Heart left ventricle (tissue), 16 donors: Measurements from ENCODE around the gene WWTR1. TPM values are rescaled to one million over a fixed set of nuclear protein-coding genes. Genes with fewer than 3 reads are reported as not detected.

Source experiments
- ATAC-seq, 4 donors: fragments of 200-7000 bp; cut with Tn5 transposase; one replicate each; pipeline ENCODE4 v1.9.1; 2020 to 2022; ENCODE audit warnings: moderate library complexity in 4 of 4, mild to moderate bottlenecking in 3 of 4, moderate number of reproducible peaks in 1 of 4
- DNase-seq, 5 donors: peaks; one replicate each; pipeline ENCODE4 v3.0.0-alpha.2; 2020
- H3K27ac ChIP-seq, 12 donors: fragments of 200-600 bp; sonication (generic) in 4 of 12; one replicate each; pipeline versions ENCODE4 v1.5.0 to v1.8.0; 2016 to 2022; ENCODE audit warnings: mild to moderate bottlenecking in 2 of 12
- H3K27me3 ChIP-seq, 9 donors: fragments of 200-600 bp; sonication (generic) in 2 of 9; one replicate each; pipeline versions ENCODE4 v1.5.1 to v1.8.0; 2016 to 2022; ENCODE audit warnings: mild to moderate bottlenecking in 3 of 9
- H3K36me3 ChIP-seq, 9 donors: fragments of 200-600 bp; sonication (generic) in 2 of 9; one replicate each; pipeline versions ENCODE4 v1.5.0 to v1.8.0; 2018 to 2022; ENCODE audit warnings: mild to moderate bottlenecking in 2 of 9
- H3K4me1 ChIP-seq, 12 donors: fragments of 200-600 bp; sonication (generic) in 4 of 12; one replicate each; pipeline versions ENCODE4 v1.5.0 to v1.8.0; 2016 to 2022; ENCODE audit warnings: mild to moderate bottlenecking in 3 of 12
- H3K4me3 ChIP-seq, 12 donors: fragments of 200-600 bp; sonication (generic) in 4 of 12; one replicate each; pipeline versions ENCODE4 v1.5.0 to v1.8.0; 2017 to 2022; ENCODE audit warnings: mild to moderate bottlenecking in 9 of 12, moderate library complexity in 4 of 12
- H3K9me3 ChIP-seq, 12 donors: fragments of 200-600 bp; sonication (generic) in 4 of 12; one replicate each; pipeline versions ENCODE4 v1.5.0 to v1.8.0; 2016 to 2022; ENCODE audit warnings: mild to moderate bottlenecking in 1 of 12
- CTCF ChIP-seq, 12 donors: fragments of 200-600 bp; sonication (generic) in 4 of 12; IDR thresholded peaks; one replicate each; pipeline versions ENCODE4 v1.5.0 to v1.8.0; 2018 to 2022; ENCODE audit warnings: antibody characterized with exemption in 12 of 12, mild to moderate bottlenecking in 5 of 12
- POLR2A ChIP-seq, 2 donors: fragments of 450-650 bp; IDR thresholded peaks; one replicate each; pipeline ENCODE4 v1.6.1; 2017; ENCODE audit warnings: antibody characterized with exemption in 2 of 2, mild to moderate bottlenecking in 2 of 2, moderate library complexity in 2 of 2
- WGBS, 4 donors: extraction: QIAGEN DNeasy Blood & Tissue Kit in 2 of 4; methylation state at CpG; one replicate each; pipeline versions ENCODE4 v1.1.5 to v1.1.7; 2013 to 2018; 5-methylcytosine and 5-hydroxymethylcytosine counted together
- intact Hi-C, 10 donors: fragments of 100-400 bp; cut with DNase I; formaldehyde crosslinking; loops; one replicate each; pipeline versions ENCODE4 v1.11.1 to v1.14.2; 2022
- polyA plus RNA-seq, 2 donors: library from polyadenylated mRNA; stranded (reverse); fragments of 200-250 nt; gene quantifications; one replicate each; pipeline ENCODE4 v1.2.3, GENCODE V29; 2013
- total RNA-seq, 9 donors: library from RNA; depleted of rRNA in 2 of 9; stranded (reverse); fragments of >200 nt in 2 of 9; fragmentation: NEBNext Ultra II Directional in 3 of 9; extraction: Animal tissue kit (Norgen Biotek cat#: 25700) in 3 of 9; gene quantifications; one replicate each; pipeline versions ENCODE4 v1.1.0 to v1.2.4, GENCODE V29; 2016 to 2023
- donor health status: ischemic (EF 13 %, LVEDD 7.1; RV severe dilation, severe dysfunction).
- donor health status: healthy with polysubstance abuse.
- donor health status: DM: no; HTN: yes; CAD: no.
- donor health status: DM: no; HTN: no; CAD: no.
- donor health status: ischemic (EF 25% LVEDD 6.9; RV normal size, moderate dysfunction).
- donor health status: ischemic (EF 25% LVEDD 5.7; RV mildly dilated, moderate dysfunction).
- donor health status: healthy.
- donor health status: DM: yes; HTN: yes; CAD: no.
- donor health status: ischemic (EF 35%, LVEDD 5.7; RV mildly dilated, moderate dysfunction).
- donor health status: nonischemic (EF 11% LVEDD 7.7; RV severe dilation, severe dysfunction).
- donor health status: DM: yes; HTN: yes; CAD: no.
- donor health status: PGD.
- donor health status: ischemic (EF 29% LVEDD 5.4; RV normal size, mild dysfunction).
- donor health status: nonischemic (EF 23%, LVEDD 6.1; RV moderate dilation, normal function).

WWTR1 gene
- total and polyA plus RNA-seq, 11 donors = 14.5 to 71.7 (median 41.2) TPM

GRCh38 chr3:149516920-149517319 is 140.9 kb downstream of the WWTR1 start:
- DNase-seq = no peak
- Histone ChIP-seq H3K9me3 (no peaks in the 10 kb centered on the region), H3K27ac (no peak overlapping the region), H3K4me1 (peaks cover 0 to 14% (median 1%) of the 10 kb centered on the region in 12 donors), H3K36me3 (peaks cover 0 to 56% (median 35%) of the 10 kb centered on the region in 9 donors), H3K4me3 (no peak overlapping the region), H3K27me3 (no peaks in the 10 kb centered on the region)
- TF ChIP-seq CTCF (IDR thresholded peaks at IDR 0.05) = no peak
- TF ChIP-seq POLR2A (IDR thresholded peaks at IDR 0.05) = no peak
- intact Hi-C loops = loop anchor here in 1 of 10 donors (10.0 kb wide), 1 partner anchor 258 kb away; no protein-coding TSS in a partner anchor
- ATAC-seq = no peak
- 39 to 63% (median 48%) methylated on average over 1 of the region's 1 CpG for WGBS, 4 donors

- no peak for TF ChIP-seq CTCF (IDR thresholded peaks at IDR 0.05)
- no peak for TF ChIP-seq POLR2A (IDR thresholded peaks at IDR 0.05)
- Histone ChIP-seq H3K27me3 (no peaks in the 10 kb centered on the region), H3K9me3 (no peaks in the 10 kb centered on the region), H3K36me3 (peaks cover 0 to 41% (median 24%) of the 10 kb centered on the region in 9 donors), H3K4me1 (peaks cover 0 to 14% (median 1%) of the 10 kb centered on the region in 12 donors), H3K4me3 (no peak overlapping the region), H3K27ac (no peak overlapping the region)
- ATAC-seq = no peak
- 81 to 96% (median 87%) methylated on average over 2 of the region's 2 CpGs for WGBS, 4 donors
- no peak for DNase-seq
- intact Hi-C loops = loop anchor here in 1 of 10 donors (10.0 kb wide), 1 partner anchor 260 kb away; no protein-coding TSS in a partner anchor
These were observed 142.6 kb downstream of the WWTR1 start for GRCh38 chr3:149515249-149515648.

- Histone ChIP-seq H3K27me3 (no peaks in the 10 kb centered on the region), H3K4me3 (no peak overlapping the region), H3K36me3 (peaks cover 0 to 33% (median 16%) of the 10 kb centered on the region in 9 donors), H3K27ac (no peak overlapping the region), H3K4me1 (peaks cover 0 to 14% (median 1%) of the 10 kb centered on the region in 12 donors), H3K9me3 (no peaks in the 10 kb centered on the region)
- 91 to 95% (median 92%) methylated on average over 2 of the region's 2 CpGs for WGBS, 4 donors
- no peak for DNase-seq
- intact Hi-C loops = loop anchor here in 6 of 10 donors (5.0 to 10.0 kb wide), 3 partner anchors 203 to 260 kb away; no protein-coding TSS in a partner anchor
- no peak for ATAC-seq
- TF ChIP-seq CTCF (IDR thresholded peaks at IDR 0.05) (no peak), POLR2A (IDR thresholded peaks at IDR 0.05) (no peak)
These were observed 143.4 kb downstream of the WWTR1 start for GRCh38 chr3:149514471-149514870.

GRCh38 chr3:149512073-149512782 is 145.6 kb downstream of the WWTR1 start:
- 14 to 16% (median 15%) methylated on average over 9 of the region's 9 CpGs for WGBS, 4 donors
- Histone ChIP-seq H3K4me3 (no peak overlapping the region), H3K27me3 (no peaks in the 10 kb centered on the region), H3K9me3 (no peaks in the 10 kb centered on the region), H3K4me1 (peaks cover 0 to 25% (median 4%) of the 10 kb centered on the region in 12 donors), H3K27ac (no peak overlapping the region), H3K36me3 (peaks cover 0 to 14% (median under 1%) of the 10 kb centered on the region in 9 donors)
- intact Hi-C loops = loop anchor here (1.0 to 10.0 kb wide), 7 partner anchors 205 to 263 kb away; no protein-coding TSS in a partner anchor
- TF ChIP-seq POLR2A (IDR thresholded peaks at IDR 0.05) = no peak
- peak; percentile 70 to 92 (median 84) for TF ChIP-seq CTCF (IDR thresholded peaks at IDR 0.05)
- DNase-seq (peak; percentile 58 to 68 (median 61)), ATAC-seq (peak; percentile 70 to 88 (median 79))
